ENCODE data around the gene PCSK6. TPM values are rescaled to one million over a fixed set of nuclear protein-coding genes. Genes with fewer than 3 reads are reported as not detected.

PCSK6 gene
- total RNA-seq, 3 donors from 2014 or later (not counting 1 experiment from before 2014, with no cell fraction given) = 1.5 to 2.4 (median 2.4) TPM

DNA sequence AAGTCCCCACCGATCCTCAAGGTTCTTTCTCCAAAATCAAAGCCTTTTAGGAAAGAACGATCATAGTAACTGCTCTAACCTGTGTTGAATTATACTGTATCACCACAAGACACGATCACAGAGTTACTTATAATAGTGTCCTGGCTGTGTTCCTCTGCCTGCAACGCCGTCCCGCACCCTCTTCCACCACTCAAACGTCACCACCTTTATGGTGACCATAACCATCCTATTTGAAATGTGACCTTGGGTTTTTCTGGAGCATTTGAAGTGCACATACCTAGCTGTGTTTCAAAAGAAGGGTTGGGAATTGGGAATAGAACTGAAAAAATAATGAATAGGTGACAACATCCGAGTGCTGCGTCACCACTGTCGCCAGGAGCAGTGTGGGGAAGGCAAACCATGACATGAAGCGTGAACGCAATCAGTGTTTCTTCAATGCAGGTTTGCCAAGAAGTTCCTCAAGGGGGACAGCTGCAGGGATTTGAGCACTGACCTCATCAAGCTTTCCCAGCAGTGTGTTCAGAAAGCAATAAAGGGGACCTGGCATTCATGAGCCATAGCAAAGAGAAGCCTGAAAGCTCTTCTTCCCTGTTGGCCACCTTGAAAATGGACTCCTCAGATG is 211.5 kb downstream of the PCSK6 start:
- Histone ChIP-seq H3K27me3 (ENCODE audit: control insufficient read depth, insufficient read depth, low read length) (no peaks in the 10 kb centered on the region), H3K36me3 (ENCODE audit: control insufficient read depth, insufficient read depth, low read length) (peaks cover 58% of the 10 kb centered on the region), H3K27ac (ENCODE audit: low read length) (no peak overlapping the region), H3K4me1 (ENCODE audit: control insufficient read depth, insufficient read depth, low read length) (peaks cover 20% of the 10 kb centered on the region), H3K9me3 (ENCODE audit: control insufficient read depth, insufficient read depth, low read length) (no peaks in the 10 kb centered on the region), H3K4me3 (ENCODE audit: low read length) (peak overlapping the region; percentile 33)
- H3K27me3 Mint-ChIP-seq (ENCODE audit: low read depth in 2 of 2) = no peaks in the 10 kb centered on the region
- intact Hi-C loops (cut with micrococcal nuclease) = loop anchor here (2.0 kb wide), 1 partner anchor 17 kb away; the partner anchor contains the start of gene SNRPA1
- H3K9me3 Mint-ChIP-seq = no peaks in the 10 kb centered on the region
- DNase-seq = peak in 1 of 2 donors; percentile 17
- peak overlapping the region; percentile 90 to 94 for H3K27ac Mint-ChIP-seq
- no peak for ATAC-seq
- TF ChIP-seq, protein P1, sequence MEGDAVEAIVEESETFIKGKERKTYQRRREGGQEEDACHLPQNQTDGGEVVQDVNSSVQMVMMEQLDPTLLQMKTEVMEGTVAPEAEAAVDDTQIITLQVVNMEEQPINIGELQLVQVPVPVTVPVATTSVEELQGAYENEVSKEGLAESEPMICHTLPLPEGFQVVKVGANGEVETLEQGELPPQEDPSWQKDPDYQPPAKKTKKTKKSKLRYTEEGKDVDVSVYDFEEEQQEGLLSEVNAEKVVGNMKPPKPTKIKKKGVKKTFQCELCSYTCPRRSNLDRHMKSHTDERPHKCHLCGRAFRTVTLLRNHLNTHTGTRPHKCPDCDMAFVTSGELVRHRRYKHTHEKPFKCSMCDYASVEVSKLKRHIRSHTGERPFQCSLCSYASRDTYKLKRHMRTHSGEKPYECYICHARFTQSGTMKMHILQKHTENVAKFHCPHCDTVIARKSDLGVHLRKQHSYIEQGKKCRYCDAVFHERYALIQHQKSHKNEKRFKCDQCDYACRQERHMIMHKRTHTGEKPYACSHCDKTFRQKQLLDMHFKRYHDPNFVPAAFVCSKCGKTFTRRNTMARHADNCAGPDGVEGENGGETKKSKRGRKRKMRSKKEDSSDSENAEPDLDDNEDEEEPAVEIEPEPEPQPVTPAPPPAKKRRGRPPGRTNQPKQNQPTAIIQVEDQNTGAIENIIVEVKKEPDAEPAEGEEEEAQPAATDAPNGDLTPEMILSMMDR (IDR thresholded peaks at IDR 0.05) = no peak
- peaks cover 15 to 16% of the 10 kb centered on the region in 2 donors for H3K4me1 Mint-ChIP-seq
- 92% methylated on average over 12 of the region's 12 CpGs for WGBS (ENCODE audit: insufficient coverage)
- peak overlapping the region; percentile 94 for H3K4me3 Mint-ChIP-seq
- H3K36me3 Mint-ChIP-seq = peaks cover 36% of the 10 kb centered on the region

DNA sequence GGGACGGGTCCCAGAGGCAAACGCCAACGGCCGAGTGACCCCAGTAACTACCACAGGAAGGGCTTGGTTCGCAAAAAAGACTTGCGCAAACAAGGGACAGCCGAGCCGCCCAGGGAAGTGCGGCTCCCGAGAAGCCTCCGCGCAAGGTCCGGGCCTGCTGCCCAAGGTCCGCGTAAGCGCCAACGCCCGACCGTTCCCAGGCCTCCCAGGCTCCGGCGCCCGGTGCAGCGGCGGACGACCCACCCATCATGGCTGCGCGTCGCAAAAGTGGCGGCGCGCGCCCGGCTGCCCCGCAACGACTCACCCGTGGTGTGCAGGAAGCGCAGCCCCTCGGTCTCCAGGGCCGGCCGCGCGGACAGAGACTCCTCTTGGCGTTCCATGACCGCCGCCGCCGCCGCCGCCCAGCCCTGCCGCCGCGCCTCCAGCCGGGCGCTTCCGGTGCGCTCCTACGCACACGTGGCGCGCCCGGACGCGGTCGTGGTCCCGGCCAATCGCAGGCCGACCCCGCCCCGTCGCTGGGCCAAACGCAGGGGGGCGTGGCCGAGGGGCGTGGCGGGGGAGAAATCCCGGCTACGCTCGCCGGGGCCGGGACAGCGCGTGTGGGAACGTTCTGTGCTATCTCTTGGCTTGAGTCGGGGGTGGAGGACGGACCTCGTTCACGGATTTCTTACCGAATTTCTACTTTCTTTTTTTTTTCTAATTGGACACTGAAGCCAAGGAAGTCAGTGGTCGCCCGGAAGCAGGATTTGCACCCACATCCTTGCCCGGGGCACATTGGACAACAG is 212.3 kb downstream of the PCSK6 start, which contains the start of gene SELENOS:
SELENOS (minus strand) TSS at position 448 of the 785 bp plus-strand sequence; CDS start at position 380, 68 bp downstream.
- Mint-ChIP-seq H3K4me3 (peak within 1 kb of the TSS; percentile 94), H3K27me3 (ENCODE audit: low read depth in 2 of 2) (no peaks in the 10 kb centered on the region), H3K9me3 (no peaks in the 10 kb centered on the region), H3K4me1 (peaks cover 15 to 16% of the 10 kb centered on the region in 2 donors), H3K27ac (peak within 1 kb of the TSS; percentile 90 to 94), H3K36me3 (peaks cover 38% of the 10 kb centered on the region)
- H3K27me3 ChIP-seq (ENCODE audit: control insufficient read depth, insufficient read depth, low read length) = no peaks in the 10 kb centered on the region
- TF ChIP-seq, protein P1 (IDR thresholded peaks at IDR 0.05) = no peak
- H3K4me1 ChIP-seq (ENCODE audit: control insufficient read depth, insufficient read depth, low read length) = peaks cover 20% of the 10 kb centered on the region
- H3K9me3 ChIP-seq (ENCODE audit: control insufficient read depth, insufficient read depth, low read length) = no peaks in the 10 kb centered on the region
- intact Hi-C loops (cut with micrococcal nuclease) = loop anchor here (2.0 kb wide), 1 partner anchor 18 kb away; the partner anchor contains the start of gene SNRPA1
- ATAC-seq (peak; percentile 95 to 99 (median 96)), DNase-seq (peak; percentile 87 to 94)
- peak within 1 kb of the TSS; percentile 92 for H3K4me3 ChIP-seq (ENCODE audit: low read length)
- peaks cover 58% of the 10 kb centered on the region for H3K36me3 ChIP-seq (ENCODE audit: control insufficient read depth, insufficient read depth, low read length)
- under 1% methylated on average over 91 of the region's 91 CpGs for WGBS (ENCODE audit: insufficient coverage)
- peak within 1 kb of the TSS; percentile 75 for H3K27ac ChIP-seq (ENCODE audit: low read length)

DNA sequence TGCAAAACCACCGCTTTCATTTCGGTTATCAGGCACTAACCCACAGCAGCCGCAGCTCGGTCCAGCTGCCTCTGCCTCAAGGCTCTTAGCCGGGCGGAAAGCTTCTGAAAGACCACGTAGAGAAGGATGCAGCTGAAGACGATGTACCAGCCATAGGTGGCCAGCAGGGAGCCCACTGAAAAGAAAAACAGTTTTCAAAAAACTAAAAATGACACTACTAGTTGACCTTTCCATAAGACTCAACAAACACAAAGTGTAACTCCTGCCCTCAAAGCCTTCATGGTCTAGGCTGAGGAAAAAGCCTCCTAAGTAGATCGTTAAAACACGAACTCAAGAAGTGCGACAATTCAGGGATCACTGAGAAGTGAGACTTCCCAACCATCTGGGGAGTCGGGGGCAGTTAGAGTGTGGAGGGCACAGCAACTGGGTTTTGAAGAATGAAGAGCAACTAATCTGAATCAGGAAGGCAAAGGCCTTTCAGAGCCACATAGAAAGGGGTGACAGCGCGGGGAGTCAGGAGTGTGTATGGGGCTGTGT is 212.9 kb downstream of the PCSK6 start:
- Mint-ChIP-seq H3K4me1 (peaks cover 15 to 16% of the 10 kb centered on the region in 2 donors), H3K4me3 (peak overlapping the region; percentile 94), H3K36me3 (peaks cover 38% of the 10 kb centered on the region), H3K27ac (peak overlapping the region; percentile 90 to 94), H3K9me3 (no peaks in the 10 kb centered on the region), H3K27me3 (ENCODE audit: low read depth in 2 of 2) (no peaks in the 10 kb centered on the region)
- DNase-seq = peak in 1 of 2 donors; percentile 53
- Histone ChIP-seq H3K27ac (ENCODE audit: low read length) (peak overlapping the region; percentile 75), H3K4me1 (ENCODE audit: control insufficient read depth, insufficient read depth, low read length) (peaks cover 20% of the 10 kb centered on the region), H3K27me3 (ENCODE audit: control insufficient read depth, insufficient read depth, low read length) (no peaks in the 10 kb centered on the region), H3K36me3 (ENCODE audit: control insufficient read depth, insufficient read depth, low read length) (peaks cover 56% of the 10 kb centered on the region), H3K4me3 (ENCODE audit: low read length) (peak overlapping the region; percentile 92), H3K9me3 (ENCODE audit: control insufficient read depth, insufficient read depth, low read length) (no peaks in the 10 kb centered on the region)
- 6% methylated on average over 14 of the region's 14 CpGs for WGBS (ENCODE audit: insufficient coverage)
- TF ChIP-seq, protein P1 (IDR thresholded peaks at IDR 0.05) = peak; percentile 41
- ATAC-seq = peak; percentile 33 to 45 (median 35)
- intact Hi-C loops (cut with micrococcal nuclease) = loop anchor here (2.0 kb wide), 1 partner anchor 18 kb away; the partner anchor contains the start of gene SNRPA1
